Measurements from ENCODE around the gene ZC3H4. TPM values are rescaled to one million over a fixed set of nuclear protein-coding genes. Genes with fewer than 3 reads are reported as not detected.

The ZC3H4 gene
- total and polyA plus RNA-seq, 9 of the 15 experiments (the other 6 are each of a cell fraction or from before 2014, with no cell fraction given): 2.2 to 75.6 (median 18.3) TPM

DNA sequence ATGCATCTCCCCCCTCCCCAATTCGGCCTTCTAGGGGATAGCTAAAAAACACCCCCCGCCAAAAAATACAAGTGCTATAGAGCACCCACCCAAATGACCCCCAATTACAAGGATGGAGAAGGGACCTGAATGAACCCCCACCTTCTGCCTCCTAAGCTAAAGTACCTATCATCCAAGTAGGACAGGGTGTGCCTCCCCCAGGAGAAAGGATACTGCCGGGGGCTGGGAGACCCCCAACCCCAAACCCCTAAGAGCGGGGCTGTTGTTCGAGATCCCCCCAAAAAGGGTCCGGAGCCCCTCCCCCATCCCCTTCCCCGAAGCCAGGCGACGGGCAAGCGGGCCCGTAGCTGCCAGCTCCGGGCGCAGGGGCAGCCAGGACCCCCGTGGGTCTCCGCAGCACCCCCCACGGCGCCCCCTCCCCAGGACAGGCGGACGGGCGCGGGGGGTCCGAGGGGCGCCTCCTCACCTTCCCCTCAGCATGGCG lies 1.9 kb downstream of the ZC3H4 start (continued):
- TF ChIP-seq PCBP1 (IDR thresholded peaks at IDR 0.05; ENCODE audit: low read depth, low read length, poor library complexity, severe bottlenecking) (peak; percentile 98), NFRKB (IDR thresholded peaks at IDR 0.05; ENCODE audit: low read depth) (peak; percentile 23; the same call in 1 of the 2 replicates)

DNA sequence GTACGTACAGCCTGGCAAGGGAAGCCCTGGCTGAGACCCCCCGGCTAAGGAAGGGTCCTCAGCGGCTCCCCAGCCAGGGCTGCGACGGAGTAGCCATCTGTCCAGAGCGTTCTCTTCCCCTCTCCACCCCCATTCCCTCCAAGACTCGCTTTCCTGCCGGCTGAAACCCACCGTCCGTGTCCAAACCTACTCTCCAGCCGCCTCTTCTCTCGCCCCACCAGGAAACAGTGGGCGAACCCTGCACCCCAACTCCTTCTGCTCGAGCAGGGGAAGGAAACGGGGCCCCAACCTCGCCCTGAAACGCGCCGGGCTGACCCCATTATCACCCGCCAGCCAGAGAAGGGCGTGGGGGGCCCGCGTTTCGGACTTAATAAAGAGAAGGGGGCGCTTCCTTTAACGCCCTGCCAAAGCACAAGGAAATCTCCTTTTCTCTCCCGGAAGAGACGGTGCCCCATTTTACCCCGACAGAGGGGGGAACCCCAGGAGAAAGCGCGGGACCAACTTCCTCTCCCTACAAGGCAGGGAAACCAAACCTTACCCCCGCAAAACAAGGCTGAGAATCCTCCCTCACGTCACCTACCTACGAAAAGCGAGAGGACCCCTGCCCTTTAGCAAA lies 2.5 kb downstream of the ZC3H4 start:
- POLR2A ChIA-PET: interaction anchor here (0.6 to 1.6 kb wide), 6 partner anchors 12 to 541 kb away, joined by 3 to 8 read pairs (median 4); no protein-coding TSS in a partner anchor
- TF ChIP-seq ETV5 (CRISPR knock-in tag; IDR thresholded peaks at IDR 0.05; ENCODE audit: low read depth): no peak
- no peak for TF ChIP-seq GTF2E2 (tag; IDR thresholded peaks at IDR 0.05)
- no peak for TF ChIP-seq SAFB (IDR thresholded peaks at IDR 0.05; ENCODE audit: borderline replicate concordance, low read depth, low read length)
- no peak for TF ChIP-seq MYNN (IDR thresholded peaks at IDR 0.05)
- TF ChIP-seq MYNN (CRISPR knock-in tag; IDR thresholded peaks at IDR 0.05): no peak
- no peak for TF ChIP-seq JUND (IDR thresholded peaks at IDR 0.05; ENCODE audit: borderline replicate concordance, low read depth, low read length)
- TF ChIP-seq JUND (tag; IDR thresholded peaks at IDR 0.05; ENCODE audit: borderline replicate concordance, low read depth, low read length): no peak
- TF ChIP-seq ARNT (IDR thresholded peaks at IDR 0.05): no peak
- TF ChIP-seq, protein P1, sequence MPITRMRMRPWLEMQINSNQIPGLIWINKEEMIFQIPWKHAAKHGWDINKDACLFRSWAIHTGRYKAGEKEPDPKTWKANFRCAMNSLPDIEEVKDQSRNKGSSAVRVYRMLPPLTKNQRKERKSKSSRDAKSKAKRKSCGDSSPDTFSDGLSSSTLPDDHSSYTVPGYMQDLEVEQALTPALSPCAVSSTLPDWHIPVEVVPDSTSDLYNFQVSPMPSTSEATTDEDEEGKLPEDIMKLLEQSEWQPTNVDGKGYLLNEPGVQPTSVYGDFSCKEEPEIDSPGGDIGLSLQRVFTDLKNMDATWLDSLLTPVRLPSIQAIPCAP (CRISPR knock-in tag; IDR thresholded peaks at IDR 0.05; ENCODE audit: borderline replicate concordance): no peak
- TF ChIP-seq RBBP5 (IDR thresholded peaks at IDR 0.05; ENCODE audit: borderline replicate concordance, insufficient read depth, low read length, poor library complexity, severe bottlenecking): peak; percentile 83
- no peak for TF ChIP-seq NR2F6 (CRISPR knock-in tag; IDR thresholded peaks at IDR 0.05)
- TF ChIP-seq, protein P2, sequence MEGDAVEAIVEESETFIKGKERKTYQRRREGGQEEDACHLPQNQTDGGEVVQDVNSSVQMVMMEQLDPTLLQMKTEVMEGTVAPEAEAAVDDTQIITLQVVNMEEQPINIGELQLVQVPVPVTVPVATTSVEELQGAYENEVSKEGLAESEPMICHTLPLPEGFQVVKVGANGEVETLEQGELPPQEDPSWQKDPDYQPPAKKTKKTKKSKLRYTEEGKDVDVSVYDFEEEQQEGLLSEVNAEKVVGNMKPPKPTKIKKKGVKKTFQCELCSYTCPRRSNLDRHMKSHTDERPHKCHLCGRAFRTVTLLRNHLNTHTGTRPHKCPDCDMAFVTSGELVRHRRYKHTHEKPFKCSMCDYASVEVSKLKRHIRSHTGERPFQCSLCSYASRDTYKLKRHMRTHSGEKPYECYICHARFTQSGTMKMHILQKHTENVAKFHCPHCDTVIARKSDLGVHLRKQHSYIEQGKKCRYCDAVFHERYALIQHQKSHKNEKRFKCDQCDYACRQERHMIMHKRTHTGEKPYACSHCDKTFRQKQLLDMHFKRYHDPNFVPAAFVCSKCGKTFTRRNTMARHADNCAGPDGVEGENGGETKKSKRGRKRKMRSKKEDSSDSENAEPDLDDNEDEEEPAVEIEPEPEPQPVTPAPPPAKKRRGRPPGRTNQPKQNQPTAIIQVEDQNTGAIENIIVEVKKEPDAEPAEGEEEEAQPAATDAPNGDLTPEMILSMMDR (IDR thresholded peaks at IDR 0.05 in 2 of 3, conservative IDR thresholded peaks at IDR 0.05 in 1 of 3; ENCODE audit: insufficient read depth in 2 of 3, low read depth in 1 of 3, low read length in 3 of 3): 0 out of 6 replicates have a peak, but pooled peaks of 1 of the 3 experiments have one; percentile 2
- no peak for TF ChIP-seq HDAC8 (tag; IDR thresholded peaks at IDR 0.05)
- no peak for TF ChIP-seq CAMTA2 (CRISPR knock-in tag; conservative IDR thresholded peaks at IDR 0.05)
- TF ChIP-seq PKNOX1 (IDR thresholded peaks at IDR 0.05): no peak

More for the DNA sequence above, 2.5 kb downstream of the ZC3H4 start:
- H3K9me3 ChIP-seq (replicated peaks; ENCODE audit: control insufficient read depth, insufficient read depth, low read depth, low read length): no peaks in the 10 kb centered on the region
- ATAC-seq (peak; percentile 0; the same call in 1 of the 3 replicates), DNase-seq (ENCODE audit: extremely low read depth in 1 of 4, low spot score in 3 of 4) (peak in 3 of 4 experiments; percentile 40 to 51 (median 44)), FAIRE-seq (no peak)
- peaks cover 20 to 35% of the 10 kb centered on the region in 2 experiments for H3K4me1 ChIP-seq (replicated peaks in 1 of 2; ENCODE audit: control insufficient read depth in 2 of 2, insufficient read depth in 2 of 2, low read length in 2 of 2)
- in situ Hi-C loops (cut with MboI): no loop called here
- H3K9ac ChIP-seq (ENCODE audit: insufficient read depth in 1 of 2, low read depth in 2 of 2, low read length in 2 of 2): peak overlapping the region; percentile 98 to 99
- peak overlapping the region; percentile 89 for H3K4me3 ChIP-seq
- TSS peak; percentile 37 for BruUV-seq (replicated peaks)
- peak overlapping the region; percentile 88 for H3K4me2 ChIP-seq (ENCODE audit: insufficient read depth, low read length)
- H3K79me2 ChIP-seq (ENCODE audit: control insufficient read depth, insufficient read depth, low read length): peaks cover 63% of the 10 kb centered on the region
- intact Hi-C loops (cut with micrococcal nuclease): loop anchor here (5.0 kb wide), 1 partner anchor 249 kb away; the partner anchor contains the start of gene ARHGAP35
- H4K20me1 ChIP-seq (replicated peaks; ENCODE audit: control insufficient read depth, insufficient read depth, low read length): no peaks in the 10 kb centered on the region
- no peak overlapping the region for H2AFZ ChIP-seq (ENCODE audit: low read depth, low read length)
- no peaks in the 10 kb centered on the region for H3K9me1 ChIP-seq (ENCODE audit: control insufficient read depth, insufficient read depth, low read length)
- H3K36me3 ChIP-seq (ENCODE audit: control insufficient read depth, insufficient read depth, low read length): peaks cover 29% of the 10 kb centered on the region; the same call in 2 of the 3 replicates
- 2% methylated on average over 28 of the region's 35 CpGs for WGBS (ENCODE audit: insufficient coverage, low coverage, missing lambda C conversion rate)
- no peaks in the 10 kb centered on the region for H3K27me3 ChIP-seq (ENCODE audit: control insufficient read depth in 2 of 2, insufficient read depth in 2 of 2, low read length in 2 of 2)
- H3K27ac ChIP-seq (ENCODE audit: extremely low read depth, low read depth, low read length): peak overlapping the region; percentile 96
- CTCF ChIA-PET (ENCODE audit: low intra/inter-chr PET ratio): no interaction called here
